ENCODE data around the gene ZNF639. TPM values are rescaled to one million over a fixed set of nuclear protein-coding genes. Genes with fewer than 3 reads are reported as not detected.
"Not testable (repeated sequence)": the region's sequence is repeated elsewhere in the genome, so short reads cannot be mapped to it uniquely, and the experiment has no call there.

ZNF639 gene
- total RNA-seq, 2 experiments from 2014 or later = 42.4 to 44.2 TPM

GRCh38 chr3:179307362-179307761 lies 15.5 kb upstream of the ZNF639 start:
- CTCF ChIA-PET = interaction anchor here (1.4 kb wide), 1 partner anchor 9 kb away, joined by 3 read pairs; no protein-coding TSS in a partner anchor
- POLR2A ChIA-PET = not testable (repeated sequence)

GRCh38 chr3:179308001-179308400 lies 14.8 kb upstream of the ZNF639 start:
- CTCF ChIA-PET = no interaction called here
- POLR2A ChIA-PET = no interaction called here

DNA sequence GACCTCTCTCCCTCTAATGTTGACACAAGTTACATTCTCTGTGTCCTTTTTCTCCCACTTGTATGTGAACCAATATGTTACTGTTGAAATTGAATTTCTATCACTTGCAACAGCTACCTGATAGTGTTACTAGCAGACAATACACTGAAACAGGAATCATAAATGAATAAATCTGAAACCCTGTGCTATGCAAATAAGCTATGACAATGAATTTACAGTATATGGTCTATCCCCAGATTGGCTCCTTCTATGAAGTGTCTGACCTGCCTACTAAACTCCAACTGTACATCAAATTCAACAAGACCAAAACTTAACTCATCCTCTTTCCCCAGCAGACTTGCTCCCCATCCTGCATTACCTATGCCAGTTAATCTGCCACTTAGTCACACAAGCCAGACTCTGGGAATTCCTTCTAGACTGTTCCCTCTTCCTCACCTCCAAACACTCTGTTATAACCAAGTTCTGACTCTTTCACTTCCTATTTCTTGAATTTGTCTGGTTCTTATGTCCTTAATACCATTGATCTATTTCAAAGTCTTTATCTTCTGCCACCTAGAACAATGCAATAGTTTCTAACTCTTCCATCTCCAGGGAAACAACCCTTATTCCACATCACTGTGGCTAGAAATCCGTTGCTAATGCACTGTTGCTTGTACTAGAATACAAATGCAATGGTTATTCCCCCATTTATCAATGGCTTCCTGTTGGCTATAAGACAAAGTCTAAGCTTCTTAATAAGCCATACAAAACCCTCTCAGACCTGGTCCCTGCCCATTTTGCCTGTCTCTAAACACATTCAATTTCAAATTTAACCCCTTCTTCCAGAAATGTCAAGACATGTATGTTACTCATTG lies 13.4 kb upstream of the ZNF639 start:
- POLR2A ChIA-PET = no interaction called here
- CTCF ChIA-PET = no interaction called here

DNA sequence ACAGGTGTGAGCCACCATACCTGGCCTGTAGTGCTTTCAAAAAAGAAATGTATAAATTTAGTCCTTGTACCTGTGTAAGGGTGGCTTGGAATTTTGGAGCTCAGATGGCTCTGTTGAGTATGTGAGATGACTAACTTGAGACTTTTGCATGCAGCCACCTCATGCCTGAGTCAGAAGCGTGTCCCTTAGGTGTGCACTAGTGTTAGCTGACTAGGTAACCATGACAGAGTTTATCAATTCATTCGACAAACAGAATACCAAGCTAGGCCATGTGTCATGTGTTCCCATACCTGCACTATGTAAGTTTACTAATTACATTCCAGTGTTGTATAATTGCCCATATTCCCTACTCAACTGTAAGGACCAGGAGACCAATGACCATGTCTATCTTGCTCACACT lies 4.0 kb upstream of the ZNF639 start:
- ChIA-PET POLR2A (no interaction called here), CTCF (interaction anchor here (1.2 kb wide), 1 partner anchor 303 kb away, joined by 3 read pairs; no protein-coding TSS in a partner anchor)

DNA sequence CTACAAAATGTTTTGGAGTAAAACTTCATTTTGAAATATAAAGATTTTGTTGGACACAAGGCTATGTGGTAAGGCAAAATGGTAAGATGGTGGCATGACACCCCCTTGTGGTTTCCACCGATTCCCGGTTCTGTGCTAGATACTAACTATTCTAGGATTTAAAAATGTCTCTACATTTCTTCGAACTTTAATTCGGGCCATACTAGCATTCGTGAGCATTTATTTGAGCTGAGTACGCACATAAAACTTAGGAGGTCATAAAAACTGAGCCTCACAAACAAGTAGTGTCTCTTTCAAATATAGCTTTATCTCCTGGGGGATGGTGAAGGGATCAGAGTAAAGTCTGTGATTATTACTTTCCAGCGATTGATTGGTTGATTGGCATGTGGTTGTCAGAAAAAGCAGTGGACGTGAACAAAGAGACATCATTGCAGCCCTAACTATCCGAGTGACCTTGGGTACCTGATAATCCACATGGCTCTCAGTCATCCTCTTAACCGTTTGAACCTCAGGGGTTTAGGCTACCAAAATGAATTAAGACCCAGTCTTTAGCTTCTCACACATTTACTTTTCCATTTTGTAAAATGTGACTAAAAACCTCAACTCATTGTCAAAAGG lies 1.1 kb upstream of the ZNF639 start:
- POLR2A ChIA-PET = interaction anchor here (1.2 to 1.3 kb wide), 2 partner anchors 172 to 250 kb away, joined by 4 read pairs; partner anchors contain the start of gene ZMAT3
- CTCF ChIA-PET = interaction anchor here (0.6 to 1.2 kb wide), 3 partner anchors 117 to 217 kb away, joined by 3 read pairs; no protein-coding TSS in a partner anchor

GRCh38 chr3:179323197-179324110 lies 623 bp downstream of the ZNF639 start:
- POLR2A ChIA-PET = interaction anchor here (0.6 to 1.4 kb wide), 6 partner anchors 23 to 281 kb away, joined by 3 to 5 read pairs (median 3); partner anchors contain the start of genes ACTL6A, MRPL47 and NDUFB5

DNA sequence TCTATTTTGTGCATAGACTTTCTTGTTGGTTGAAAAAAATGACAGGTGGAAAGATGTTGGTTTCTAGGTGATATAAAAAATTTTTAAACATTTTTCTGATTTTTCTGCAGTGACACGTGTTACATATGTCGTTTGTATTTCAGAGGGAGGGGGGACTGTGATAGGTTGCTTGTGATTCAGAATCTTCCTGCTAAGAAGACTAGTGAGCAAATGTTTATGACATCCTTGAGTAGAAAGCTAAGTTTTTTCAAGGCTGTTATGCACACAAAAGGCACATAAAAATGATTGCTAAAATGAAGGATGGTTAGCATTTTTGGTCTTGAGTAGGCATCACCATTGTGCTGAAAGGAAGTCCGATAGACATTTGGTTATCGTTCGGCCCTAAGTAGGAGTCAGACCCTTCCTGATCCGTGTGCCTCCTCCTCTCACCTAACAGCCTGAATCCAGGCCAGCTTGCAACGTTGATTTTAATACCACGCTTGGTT lies 1.5 kb downstream of the ZNF639 start:
- CTCF ChIA-PET = interaction anchor here (0.9 kb wide), 1 partner anchor 248 kb away, joined by 4 read pairs; no protein-coding TSS in a partner anchor
- POLR2A ChIA-PET = interaction anchor here (0.7 to 1.4 kb wide), 5 partner anchors 22 to 492 kb away, joined by 3 to 5 read pairs (median 3); partner anchors contain the start of gene ACTL6A

More at GRCh38 chr3:179323197-179324110, 623 bp downstream of the ZNF639 start:
- CTCF ChIA-PET = interaction anchor here (0.6 to 1.0 kb wide), 4 partner anchors 175 to 330 kb away, joined by 3 to 5 read pairs (median 4); partner anchors contain the start of gene PIK3CA

- CTCF ChIA-PET = no interaction called here
These were observed 7.6 kb downstream of the ZNF639 start for GRCh38 chr3:179330438-179330837.

GRCh38 chr3:179332240-179332639 lies 9.4 kb downstream of the ZNF639 start:
- POLR2A ChIA-PET = no interaction called here

More at GRCh38 chr3:179330438-179330837, 7.6 kb downstream of the ZNF639 start:
- POLR2A ChIA-PET = no interaction called here

GRCh38 chr3:179333084-179333483 lies 10.3 kb downstream of the ZNF639 start:
- ChIA-PET CTCF (no interaction called here), POLR2A (no interaction called here)

More at GRCh38 chr3:179332240-179332639, 9.4 kb downstream of the ZNF639 start:
- CTCF ChIA-PET = no interaction called here

GRCh38 chr3:179336345-179336929 lies 13.6 kb downstream of the ZNF639 start:
- ChIA-PET CTCF (no interaction called here), POLR2A (no interaction called here)

GRCh38 chr3:179347345-179348194 lies 24.7 kb downstream of the ZNF639 start, which contains the start of gene MFN1:
Gene MFN1, plus strand, starts transcription at chr3:179347709. Its CDS starts 1,143 bp downstream, at chr3:179348852.
- CTCF ChIA-PET = interaction anchor here (0.6 to 1.2 kb wide), 2 partner anchors 310 to 1699 kb away, joined by 3 to 5 read pairs; no protein-coding TSS in a partner anchor

DNA sequence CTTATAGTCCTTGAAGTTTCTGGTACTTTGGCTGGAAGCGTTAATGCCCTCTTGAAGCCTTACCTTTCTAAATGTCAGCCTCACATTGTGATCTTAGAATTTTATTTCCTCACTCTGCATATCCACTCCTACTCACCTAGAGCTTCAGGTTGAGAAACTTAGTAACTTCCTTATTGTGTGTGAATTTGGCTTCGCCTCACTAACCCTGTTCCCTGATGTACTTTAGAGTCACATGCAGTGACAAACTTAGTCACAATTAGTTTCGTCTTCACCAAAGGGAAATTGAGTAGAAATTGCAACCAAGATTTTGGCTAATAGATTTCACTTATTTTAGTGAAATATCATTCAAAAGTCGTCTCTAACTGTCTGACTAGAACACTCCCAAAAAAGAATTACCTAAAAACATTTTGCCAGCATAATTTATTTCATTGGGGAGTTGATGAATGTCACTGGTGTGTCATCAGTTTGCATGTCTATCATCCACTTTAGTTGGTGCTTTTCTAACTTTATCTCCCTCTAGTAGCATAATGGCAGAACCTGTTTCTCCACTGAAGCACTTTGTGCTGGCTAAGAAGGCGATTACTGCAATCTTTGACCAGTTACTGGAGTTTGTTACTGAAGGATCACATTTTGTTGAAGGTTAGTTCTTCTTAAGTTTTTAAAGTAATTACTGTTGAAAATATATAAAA lies 25.6 kb downstream of the ZNF639 start:
- POLR2A ChIA-PET = interaction anchor here (0.7 to 0.8 kb wide), 3 partner anchors 24 to 277 kb away, joined by 3 to 4 read pairs (median 3); partner anchors contain the start of gene ACTL6A
- CTCF ChIA-PET = interaction anchor here (1.2 kb wide), 1 partner anchor 311 kb away, joined by 3 read pairs; no protein-coding TSS in a partner anchor

More at GRCh38 chr3:179347345-179348194, 24.7 kb downstream of the ZNF639 start, which contains the start of gene MFN1:
- POLR2A ChIA-PET = interaction anchor here (0.6 to 0.8 kb wide), 4 partner anchors 23 to 277 kb away, joined by 3 to 5 read pairs (median 4); partner anchors contain the start of gene ACTL6A

- ChIA-PET POLR2A (no interaction called here), CTCF (no interaction called here)
These were observed 33.2 kb downstream of the ZNF639 start for GRCh38 chr3:179355996-179356395.

DNA sequence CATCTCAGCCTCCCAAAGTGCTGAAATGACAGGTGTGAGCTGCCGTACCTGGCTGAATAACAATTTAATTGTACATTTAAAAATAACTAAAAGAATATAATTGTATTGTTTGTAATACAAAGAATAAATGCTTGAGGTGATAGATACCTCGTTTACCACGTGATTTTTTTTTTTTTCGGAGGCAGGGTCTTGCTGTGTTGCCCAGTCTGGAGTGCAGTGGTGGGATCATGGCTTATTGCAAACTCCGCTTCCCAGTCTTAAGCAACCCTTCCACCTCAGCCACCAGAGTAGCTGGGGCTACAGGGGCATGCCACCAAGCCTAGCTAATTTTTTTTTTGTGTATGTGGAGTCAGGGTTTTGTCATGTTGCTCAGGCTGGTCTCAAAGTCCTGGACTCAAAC lies 40.5 kb downstream of the ZNF639 start:
- ChIA-PET POLR2A (no interaction called here), CTCF (no interaction called here)

DNA sequence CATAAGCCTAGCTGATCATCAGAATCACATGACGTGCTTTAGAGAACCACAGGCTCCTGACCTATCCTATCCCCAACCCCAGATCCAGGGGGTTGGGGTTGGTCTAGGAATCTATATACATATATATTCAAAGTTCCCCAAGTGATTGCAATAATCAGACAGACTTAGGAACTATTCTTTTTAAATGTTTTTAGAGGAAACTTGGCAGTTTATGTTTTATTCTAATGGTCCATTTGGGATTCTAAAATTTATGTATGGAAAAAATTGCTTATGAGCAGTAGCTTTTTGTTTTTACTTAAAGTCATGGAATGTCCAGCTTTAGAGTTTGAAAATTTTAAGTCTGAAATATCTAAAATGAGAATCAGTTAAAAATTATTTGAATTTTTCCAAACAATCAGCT lies 46.8 kb downstream of the ZNF639 start:
- CTCF ChIA-PET = interaction anchor here (0.6 kb wide), 2 partner anchors 18 to 382 kb away, joined by 3 to 5 read pairs; no protein-coding TSS in a partner anchor
- POLR2A ChIA-PET = no interaction called here

DNA sequence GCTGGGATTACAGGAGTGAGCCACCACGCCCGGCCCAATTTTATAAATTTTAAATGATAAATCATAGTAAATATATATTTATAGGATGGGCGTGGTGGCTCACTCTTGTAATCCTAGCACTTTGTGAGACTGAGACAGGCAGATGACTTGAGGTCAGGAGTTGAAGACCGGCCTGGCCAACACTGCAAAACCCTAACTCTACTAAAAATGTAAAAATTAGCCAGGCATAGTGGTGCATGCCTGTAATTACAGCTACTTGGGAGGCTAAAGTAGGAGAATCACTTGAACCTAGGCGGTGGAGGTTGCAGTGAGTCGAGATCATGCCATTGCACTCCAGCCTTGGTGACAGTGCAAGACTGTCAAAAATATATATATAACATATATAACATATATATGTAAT lies 51.1 kb downstream of the ZNF639 start:
- ChIA-PET CTCF (no interaction called here), POLR2A (no interaction called here)

Measured in activated CD8-positive, alpha-beta memory T cell treated with anti-CD3 and anti-CD28 coated beads for 36 hours (primary cell).